IPS-18c (cell line): ENCODE measurements around the gene PXMP2.
A peak's percentile ranks its signal among the peaks of the same experiment; 100 is the strongest.

Experiments used
- H3K4me3 ChIP-seq: 2 replicates; pipeline ENCODE4 v1.7.0; 2013; ENCODE audit warnings: low read depth, mild to moderate bottlenecking, low read length, moderate library complexity; ENCODE audit not compliant: insufficient read depth
- H3K9me3 ChIP-seq: one replicate; pipeline ENCODE4 v1.6.1; 2013; ENCODE audit warnings: mild to moderate bottlenecking, low read length, moderate library complexity; ENCODE audit not compliant: control insufficient read depth, insufficient read depth

PXMP2 gene

DNA sequence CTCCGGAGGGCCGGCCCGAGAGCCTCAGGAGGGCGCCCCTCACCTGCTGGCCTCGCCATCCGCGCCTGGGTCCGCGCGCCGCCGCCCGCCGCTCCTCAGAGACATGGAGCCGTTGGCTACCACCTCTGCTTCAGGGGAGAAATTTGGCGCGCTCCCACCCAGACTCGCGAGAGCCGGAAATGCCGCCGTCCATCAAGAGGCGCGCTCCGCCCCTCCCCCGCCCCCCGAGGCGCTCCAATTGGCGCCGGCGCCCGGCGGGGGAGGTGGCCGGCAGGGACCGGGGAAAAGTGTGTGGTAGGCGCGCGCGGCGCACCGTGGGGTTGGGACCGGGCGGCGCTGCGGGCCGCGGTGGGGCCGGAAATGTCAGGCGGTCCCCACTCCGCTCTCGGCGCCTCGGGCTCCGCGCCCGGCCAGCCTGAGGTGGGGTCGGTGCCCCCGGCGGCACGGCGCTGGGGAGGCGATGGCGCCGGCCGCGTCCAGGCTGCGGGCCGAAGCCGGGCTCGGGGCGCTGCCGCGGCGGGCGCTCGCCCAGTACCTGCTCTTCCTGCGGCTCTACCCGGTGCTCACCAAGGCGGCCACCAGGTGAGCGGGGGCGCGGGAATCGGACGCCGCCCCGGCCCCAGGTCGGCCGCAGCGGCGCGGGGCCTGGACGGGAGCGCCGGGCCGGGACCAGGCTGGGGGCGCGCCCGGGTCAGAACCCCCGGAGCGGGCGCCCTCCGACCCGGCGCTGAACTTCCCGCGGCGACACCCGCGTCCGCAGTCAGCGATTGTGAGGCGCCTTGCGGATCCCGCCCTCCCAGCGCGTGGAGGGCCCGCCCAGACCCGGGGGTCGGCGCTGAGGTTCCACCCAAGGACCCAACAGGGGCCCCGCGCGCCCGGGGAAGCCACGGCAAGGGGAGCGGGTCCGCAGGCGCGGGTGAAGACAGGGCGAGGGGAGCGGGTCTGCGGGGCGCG lies at the start of gene PXMP2, which contains the start of gene POLE:
Gene PXMP2 (plus strand): TSS at position 377 of the 954 bp plus-strand sequence. CDS start 84 bp downstream, at position 461.
Gene POLE (minus strand): TSS at position 132 of the 954 bp plus-strand sequence. CDS start 27 bp downstream, at position 105.
- Histone ChIP-seq H3K4me3 (peak within 1 kb of the TSS; percentile 68), H3K9me3 (no peaks in the 10 kb centered on the region)

DNA sequence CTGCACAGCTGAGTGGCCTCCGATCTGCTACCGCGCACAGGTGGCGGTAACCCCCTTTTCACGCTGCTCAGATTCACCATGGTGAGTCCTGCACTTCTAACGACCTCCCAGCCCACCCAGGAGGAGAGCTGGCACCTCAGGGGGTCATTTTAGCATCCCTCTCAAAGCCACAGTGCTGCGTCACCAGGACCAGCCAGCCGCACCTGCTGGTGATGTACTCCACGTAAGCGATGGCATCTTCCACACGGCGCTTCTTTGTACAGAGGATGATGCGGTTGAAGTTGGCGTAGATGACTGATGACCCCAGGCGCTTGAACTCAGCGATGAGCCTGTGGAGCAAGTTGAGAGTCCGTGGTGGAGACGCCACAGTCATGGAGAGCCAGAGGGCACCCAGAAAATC lies 49.6 kb upstream of the PXMP2 start:
- Histone ChIP-seq H3K9me3 (no peaks in the 10 kb centered on the region), H3K4me3 (no peak overlapping the region)

DNA sequence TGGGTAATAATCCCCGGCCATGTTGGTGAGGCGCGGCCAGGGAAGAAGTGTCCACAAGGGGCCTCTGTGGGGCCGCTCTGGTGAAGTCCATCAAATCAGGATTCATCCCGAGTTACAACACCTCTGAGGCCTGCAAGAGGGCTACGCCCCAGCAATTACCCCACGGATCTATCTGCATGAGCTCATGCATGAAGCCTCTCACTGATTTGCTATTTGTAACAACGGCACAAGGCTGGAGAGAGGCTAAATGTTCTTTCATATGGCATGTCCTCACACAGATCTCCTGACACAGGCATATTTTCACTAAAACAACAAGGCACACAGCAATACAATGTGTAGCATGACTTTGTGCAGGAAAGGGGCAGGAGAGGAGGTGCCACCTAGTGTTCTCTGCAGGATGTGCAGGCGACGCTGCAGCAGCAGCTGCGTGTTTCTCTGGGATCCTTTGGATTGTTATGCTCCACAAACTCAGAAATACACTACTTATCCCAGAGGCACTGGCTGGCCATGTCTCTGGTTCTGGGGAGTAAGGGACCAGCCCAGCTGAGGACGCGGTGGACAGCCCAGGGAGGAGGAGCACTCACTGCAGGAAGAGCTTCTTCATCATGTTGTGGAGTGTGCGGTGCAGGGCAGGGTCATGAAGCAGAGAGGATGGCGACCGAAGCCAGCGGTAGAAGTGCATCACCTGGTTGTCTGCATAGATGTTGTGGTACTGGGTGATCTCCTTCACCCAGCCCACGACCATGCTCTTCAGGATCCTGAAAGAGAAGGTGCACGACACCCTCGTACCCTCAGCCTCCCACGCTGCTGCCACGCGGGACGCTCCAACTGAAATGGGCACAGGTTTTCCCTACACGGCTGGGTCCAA lies 48.6 kb upstream of the PXMP2 start:
- Histone ChIP-seq H3K9me3 (no peaks in the 10 kb centered on the region), H3K4me3 (no peak overlapping the region)

DNA sequence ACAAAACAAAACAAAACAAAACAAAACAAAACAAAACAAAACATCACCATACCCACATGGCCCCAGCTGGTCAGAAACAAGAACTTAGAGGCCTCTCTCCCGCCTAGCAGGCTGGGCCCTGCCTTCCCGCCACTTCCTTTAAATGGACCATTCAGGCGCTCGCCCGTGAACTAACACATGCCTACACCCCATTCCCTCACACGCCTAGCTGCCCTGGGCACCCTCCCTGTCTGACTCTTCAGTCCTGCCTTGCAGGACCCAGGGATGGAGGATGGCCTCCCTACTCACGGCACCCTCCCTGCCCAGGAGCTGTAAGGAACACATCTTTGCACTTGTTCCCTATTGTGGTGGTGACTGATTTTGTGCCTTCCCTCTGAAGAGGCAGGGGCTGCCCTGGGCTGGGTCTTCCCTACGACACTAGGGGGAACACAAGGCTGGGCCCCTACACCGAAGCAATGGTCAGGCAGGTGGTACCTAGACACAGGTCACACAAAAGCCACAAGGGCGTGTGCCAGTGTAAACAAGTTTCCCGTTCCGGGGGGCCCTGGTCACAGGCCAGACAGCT lies 47.3 kb upstream of the PXMP2 start:
- Histone ChIP-seq H3K4me3 (no peak overlapping the region), H3K9me3 (no peaks in the 10 kb centered on the region)

DNA sequence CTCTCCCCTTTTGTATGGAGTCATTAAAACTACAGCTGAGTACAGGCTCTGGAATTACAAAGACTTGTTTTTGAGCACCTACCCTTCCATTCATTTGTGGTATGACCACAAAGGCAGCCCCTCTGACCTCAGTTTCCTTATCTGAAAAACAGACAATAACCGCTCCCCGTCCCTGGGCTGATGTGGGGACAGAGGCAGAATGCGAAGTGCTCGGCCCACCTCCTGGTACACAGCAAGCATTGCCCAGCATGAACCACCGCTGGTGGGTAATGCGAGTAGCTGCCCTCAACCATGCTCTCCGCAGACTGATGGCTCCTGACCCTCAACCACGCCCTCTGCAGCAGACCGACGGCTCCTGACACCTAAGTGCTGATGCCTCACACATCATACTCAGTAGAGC lies 46.5 kb upstream of the PXMP2 start:
- no peaks in the 10 kb centered on the region for H3K9me3 ChIP-seq
- no peak overlapping the region for H3K4me3 ChIP-seq

DNA sequence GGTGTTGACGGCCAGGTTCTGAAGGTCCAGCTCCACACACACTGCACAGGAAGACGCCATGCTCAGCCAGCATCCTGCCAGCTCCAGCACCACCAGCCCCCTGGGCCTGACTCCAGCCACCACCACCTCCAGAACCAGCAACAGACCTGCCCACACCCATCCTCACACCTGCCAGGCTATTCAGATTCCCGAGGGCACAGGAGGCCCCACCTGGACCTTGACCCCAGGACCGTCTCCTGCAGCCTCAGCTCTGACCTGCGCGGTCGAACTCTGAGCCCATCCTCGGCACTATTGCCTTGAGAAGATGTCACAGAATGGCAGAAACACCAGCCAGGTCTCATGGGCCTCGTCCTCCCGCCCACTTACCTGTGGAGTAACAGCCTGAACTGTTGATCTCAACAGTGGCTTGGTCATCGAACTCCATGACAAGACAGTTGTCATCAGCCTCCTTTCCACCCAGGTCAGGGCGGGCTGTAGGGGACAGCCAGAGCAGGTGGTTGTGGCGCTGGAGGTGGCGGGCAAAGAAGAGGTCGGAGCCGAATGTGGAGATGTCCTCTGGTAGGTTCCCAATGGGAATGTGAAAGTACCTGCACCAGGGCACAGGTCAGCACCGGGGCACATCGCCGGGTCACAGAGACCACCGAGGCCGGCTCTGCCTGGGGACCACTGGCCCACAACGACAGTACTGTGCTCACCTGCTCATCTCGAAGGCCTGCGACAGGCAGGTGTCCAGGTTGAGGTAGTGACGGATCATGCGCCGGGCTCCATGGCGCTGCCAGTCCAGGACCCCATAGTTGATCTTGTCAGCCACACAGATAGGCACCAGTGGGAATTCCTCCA lies 45.4 kb upstream of the PXMP2 start:
- Histone ChIP-seq H3K4me3 (no peak overlapping the region), H3K9me3 (no peaks in the 10 kb centered on the region)

DNA sequence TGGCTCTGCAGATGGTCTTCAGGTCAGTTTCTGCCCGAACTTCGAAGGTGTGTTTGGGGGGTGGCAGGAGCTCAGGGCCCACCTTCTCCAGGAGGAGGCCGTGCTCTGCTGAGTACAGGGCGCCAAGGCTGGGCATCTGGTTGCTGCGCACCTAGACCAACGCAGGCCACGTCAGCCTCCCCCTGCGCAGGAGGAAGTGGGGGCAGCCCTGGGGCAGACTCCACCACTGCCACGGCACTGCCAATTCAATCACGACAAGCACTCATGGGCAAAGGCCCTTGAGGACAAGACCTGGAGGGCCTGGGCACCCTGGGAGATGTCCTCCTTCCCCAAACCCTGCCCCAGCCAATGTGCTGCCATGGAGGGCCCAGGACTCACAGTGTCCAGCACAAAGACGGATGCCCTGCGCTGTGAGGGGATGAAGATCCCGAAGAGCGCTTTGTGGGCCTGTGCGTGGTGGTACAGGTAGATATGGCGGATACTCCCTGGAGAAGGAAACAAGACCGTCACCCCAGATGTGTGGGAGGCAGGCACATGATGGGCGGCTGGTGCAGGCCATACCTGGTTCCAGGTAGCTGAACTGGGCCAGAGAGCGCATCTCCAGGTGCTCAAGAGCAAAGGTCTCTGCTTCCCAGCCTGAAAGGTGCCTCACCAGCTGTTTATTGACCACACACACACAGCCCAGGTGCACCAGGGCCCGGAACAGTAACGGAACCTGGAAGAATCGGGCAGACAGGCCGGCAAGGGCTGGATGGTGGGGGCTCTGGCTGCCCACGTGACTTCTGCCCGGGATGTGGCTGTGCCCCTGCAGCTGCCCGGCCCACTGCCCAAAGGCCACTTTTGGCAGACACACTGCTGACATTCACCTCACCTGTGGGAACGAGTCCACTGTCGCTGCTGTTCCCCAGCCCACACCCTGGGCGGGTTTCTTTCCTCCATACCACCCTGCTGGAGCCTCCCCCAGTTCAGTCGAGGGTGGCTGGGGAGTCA lies 44.2 kb upstream of the PXMP2 start:
- no peak overlapping the region for H3K4me3 ChIP-seq

DNA sequence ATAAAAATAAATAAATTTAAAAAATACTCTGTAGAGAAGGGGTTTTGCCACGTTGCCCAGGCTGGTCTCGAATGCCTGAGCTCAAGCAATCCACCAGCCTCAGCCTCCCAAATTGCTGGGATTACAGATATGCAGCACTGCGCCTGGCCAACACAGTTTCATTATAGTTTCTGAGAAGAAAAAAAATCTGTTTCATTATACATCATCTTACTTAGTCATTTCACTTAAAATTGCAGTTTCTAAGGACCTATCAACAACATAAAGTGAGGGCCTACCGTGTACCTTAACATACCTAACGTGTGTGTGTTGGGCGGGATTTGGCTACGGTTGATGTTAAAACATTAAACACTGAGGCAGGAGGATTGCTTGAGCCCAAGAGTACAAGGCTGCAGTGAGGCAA lies 40.5 kb upstream of the PXMP2 start:
- no peak overlapping the region for H3K4me3 ChIP-seq
- no peaks in the 10 kb centered on the region for H3K9me3 ChIP-seq

More for the DNA sequence above, 44.2 kb upstream of the PXMP2 start:
- H3K9me3 ChIP-seq = no peaks in the 10 kb centered on the region

DNA sequence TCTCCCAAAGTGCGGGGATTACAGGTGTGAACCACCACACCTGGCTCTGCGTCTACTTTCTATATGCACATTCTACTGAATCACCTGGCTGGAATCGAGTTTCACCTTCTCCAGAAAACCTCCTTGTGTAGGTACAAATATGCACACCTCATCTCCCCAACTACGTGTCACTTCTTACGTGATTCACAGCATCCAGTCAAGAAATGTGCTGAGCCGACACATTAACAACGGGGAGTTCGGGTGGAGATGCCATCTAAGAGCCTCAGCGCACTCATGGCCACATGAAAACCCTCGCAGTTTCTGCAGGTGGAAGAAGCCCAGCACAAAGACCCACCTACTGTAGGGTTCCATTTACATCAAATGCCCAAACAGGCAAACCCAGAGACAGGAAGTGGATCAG lies 39.5 kb upstream of the PXMP2 start:
- H3K4me3 ChIP-seq = no peak overlapping the region
- H3K9me3 ChIP-seq = no peaks in the 10 kb centered on the region

DNA sequence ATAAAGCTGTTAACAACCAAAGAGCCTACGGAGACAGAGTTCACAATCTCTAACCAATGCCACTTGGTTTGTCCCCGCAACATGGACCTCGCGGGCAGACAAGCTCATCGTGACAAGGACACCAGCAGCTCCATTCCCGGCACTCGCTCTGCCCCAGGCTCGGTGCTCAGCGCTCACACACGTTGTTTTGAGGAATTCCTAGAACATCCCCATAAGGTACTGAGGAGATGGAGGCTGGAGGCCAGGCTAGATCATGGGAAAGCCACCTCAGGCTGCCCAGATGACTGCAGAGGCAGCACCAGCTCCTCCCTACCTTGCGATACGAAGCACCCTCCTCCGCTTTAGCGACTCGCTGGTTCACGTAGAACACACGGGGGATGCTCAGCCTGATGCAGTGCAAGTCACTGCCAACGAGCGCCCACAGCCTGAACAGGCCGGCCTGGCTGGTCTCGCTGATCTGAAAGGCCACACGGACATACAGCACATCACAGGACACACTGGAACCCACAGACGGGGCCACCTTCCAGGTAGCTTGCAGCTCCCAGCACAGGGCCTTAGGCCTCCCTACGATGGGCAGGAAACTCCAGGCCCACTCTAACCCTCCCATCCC lies 38.7 kb upstream of the PXMP2 start:
- H3K4me3 ChIP-seq = no peak overlapping the region
- no peaks in the 10 kb centered on the region for H3K9me3 ChIP-seq

DNA sequence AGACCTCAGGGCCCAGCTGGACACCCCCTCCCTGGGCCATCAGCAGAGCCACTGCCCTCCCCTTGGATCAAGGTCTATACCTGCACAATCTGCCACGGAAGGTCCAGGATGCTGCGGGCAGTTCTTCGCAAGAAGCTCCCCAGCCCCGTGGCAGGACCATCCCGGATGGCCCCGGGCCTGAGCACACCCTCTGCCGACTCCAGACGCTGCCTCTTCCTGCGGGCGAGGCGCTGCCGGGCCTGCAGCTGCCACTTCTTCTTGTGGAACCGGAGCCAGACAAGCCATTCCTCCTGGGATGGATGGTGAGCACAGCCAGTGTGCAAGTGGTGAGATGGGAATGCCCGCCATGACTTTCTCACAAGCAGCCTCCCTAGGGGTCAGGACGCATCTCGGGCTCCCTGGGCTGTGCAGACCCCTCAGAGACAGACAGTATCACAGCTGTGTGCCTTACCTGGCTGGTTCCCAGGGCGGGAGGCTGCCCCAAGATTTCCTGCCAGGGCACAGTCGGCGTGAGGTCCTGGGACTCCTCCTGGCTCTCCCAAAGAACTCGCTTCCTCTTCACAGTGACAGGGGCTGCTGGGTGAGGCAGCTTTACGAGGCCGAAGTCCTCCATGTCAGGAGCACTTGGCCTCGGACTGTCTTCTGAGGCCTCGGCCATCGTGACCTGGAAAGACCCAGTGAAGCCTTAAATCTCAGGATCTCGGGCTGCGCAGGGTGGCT lies 38.0 kb upstream of the PXMP2 start:
- Histone ChIP-seq H3K4me3 (no peak overlapping the region), H3K9me3 (no peaks in the 10 kb centered on the region)

DNA sequence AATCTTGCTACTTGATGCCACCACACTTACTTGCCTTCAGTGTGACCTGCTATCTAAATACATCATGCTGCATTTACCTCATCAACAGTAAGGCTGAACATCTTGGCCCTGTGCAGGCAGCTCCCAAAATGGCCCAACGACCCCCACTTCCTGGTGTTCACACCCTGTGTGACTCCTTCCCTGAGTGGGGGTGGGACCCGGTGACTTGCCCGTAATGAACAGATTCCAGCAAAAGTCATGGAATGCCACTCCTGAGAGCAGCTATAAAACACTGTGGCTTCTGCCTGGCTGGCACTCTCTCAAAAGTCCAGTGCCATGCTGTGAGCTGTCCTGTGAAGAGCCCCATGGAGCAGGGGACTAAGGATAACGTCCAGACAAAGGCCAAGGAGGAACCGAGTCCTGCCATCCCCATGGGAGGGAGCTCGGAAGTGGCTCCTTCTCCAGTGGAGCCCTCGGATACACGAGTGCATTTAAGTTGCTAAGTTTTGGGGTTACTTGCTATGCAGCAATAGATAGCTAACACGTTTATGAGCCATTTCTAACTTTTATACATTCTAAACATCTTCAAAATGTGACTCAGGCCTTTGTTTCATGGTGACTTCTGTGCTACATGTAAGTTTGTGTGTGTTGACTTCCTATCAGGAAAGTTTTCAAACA lies 35.8 kb upstream of the PXMP2 start:
- Histone ChIP-seq H3K4me3 (no peak overlapping the region), H3K9me3 (no peaks in the 10 kb centered on the region)

DNA sequence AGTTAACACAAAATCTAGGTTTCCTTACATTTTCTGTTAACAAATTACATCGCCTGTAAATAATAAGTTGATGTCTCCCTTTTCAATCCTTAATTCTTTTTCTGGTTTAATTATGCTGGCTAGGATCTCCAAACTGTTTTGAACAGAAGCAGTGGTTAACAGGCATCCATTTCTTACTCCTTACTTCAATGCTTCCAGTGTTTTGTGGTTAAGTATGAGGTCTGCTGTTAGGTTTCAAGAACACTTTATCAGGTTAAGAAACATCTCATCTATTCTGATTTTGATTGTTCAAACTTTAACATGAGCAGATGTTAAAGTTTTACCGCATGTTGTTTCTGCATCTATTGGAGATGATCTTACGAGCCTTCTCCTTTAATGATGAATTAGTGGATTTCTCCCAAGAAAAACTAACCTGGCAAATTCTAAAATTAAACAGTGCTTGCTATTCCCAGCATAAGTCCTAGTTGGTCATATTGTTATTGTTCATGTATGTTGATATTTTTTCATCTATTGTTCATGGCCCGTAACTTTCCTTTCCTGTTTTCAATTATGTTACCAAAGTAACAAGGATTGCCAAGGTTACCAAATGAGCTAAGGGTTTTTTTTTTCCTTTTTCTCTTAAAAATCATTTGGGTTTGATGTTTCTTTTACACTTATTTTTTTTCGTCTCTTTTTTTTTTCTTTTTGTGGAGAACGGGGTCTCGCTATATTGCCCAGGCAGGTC lies 33.7 kb upstream of the PXMP2 start:
- H3K9me3 ChIP-seq = no peaks in the 10 kb centered on the region
- H3K4me3 ChIP-seq = no peak overlapping the region
